IMR-90 (cell line): ENCODE measurements around the gene PCARE.

Source experiments
- BHLHE40 ChIP-seq: fragments of 150-350 bp; IDR thresholded peaks from 2 replicates; pipeline ENCODE4 v1.6.1; 2016; ENCODE audit warnings: mild to moderate bottlenecking, low read depth, low read length
- CTCF ChIP-seq: conservative IDR thresholded peaks from 2 replicates; pipeline ENCODE4 v1.5.1; 2012; ENCODE audit warnings: mild to moderate bottlenecking, low read depth, low read length, improper control_type of control experiment
- MAFK ChIP-seq: IDR thresholded peaks from 2 replicates; pipeline ENCODE4 v1.6.1; 2012; ENCODE audit warnings: low read depth, low read length, improper control_type of control experiment
- POLR2A ChIP-seq: IDR thresholded peaks from 2 replicates; pipeline ENCODE4 v1.6.1; 2012; ENCODE audit warnings: mild to moderate bottlenecking, low read depth, low read length
- RCOR1 ChIP-seq: IDR thresholded peaks from 2 replicates; pipeline ENCODE4 v1.6.1; 2012; ENCODE audit warnings: mild to moderate bottlenecking, low read length, improper control_type of control experiment; ENCODE audit not compliant: insufficient replicate concordance

GRCh38 chr2:29050591-29050990 is 23.7 kb downstream of the PCARE start:
- no peak for TF ChIP-seq MAFK
- TF ChIP-seq CTCF, result no peak
- no peak for TF ChIP-seq BHLHE40
- TF ChIP-seq POLR2A, result no peak
- TF ChIP-seq RCOR1, result no peak
